ENCODE results near the gene TSHZ3. TPM values are rescaled to one million over a fixed set of nuclear protein-coding genes. Genes with fewer than 3 reads are reported as not detected.

The TSHZ3 gene
- total and polyA plus RNA-seq, 2 of the 8 experiments (the other 6 are each of a cell fraction or from before 2014, with no cell fraction given), result 3.1 to 12.3 TPM

DNA sequence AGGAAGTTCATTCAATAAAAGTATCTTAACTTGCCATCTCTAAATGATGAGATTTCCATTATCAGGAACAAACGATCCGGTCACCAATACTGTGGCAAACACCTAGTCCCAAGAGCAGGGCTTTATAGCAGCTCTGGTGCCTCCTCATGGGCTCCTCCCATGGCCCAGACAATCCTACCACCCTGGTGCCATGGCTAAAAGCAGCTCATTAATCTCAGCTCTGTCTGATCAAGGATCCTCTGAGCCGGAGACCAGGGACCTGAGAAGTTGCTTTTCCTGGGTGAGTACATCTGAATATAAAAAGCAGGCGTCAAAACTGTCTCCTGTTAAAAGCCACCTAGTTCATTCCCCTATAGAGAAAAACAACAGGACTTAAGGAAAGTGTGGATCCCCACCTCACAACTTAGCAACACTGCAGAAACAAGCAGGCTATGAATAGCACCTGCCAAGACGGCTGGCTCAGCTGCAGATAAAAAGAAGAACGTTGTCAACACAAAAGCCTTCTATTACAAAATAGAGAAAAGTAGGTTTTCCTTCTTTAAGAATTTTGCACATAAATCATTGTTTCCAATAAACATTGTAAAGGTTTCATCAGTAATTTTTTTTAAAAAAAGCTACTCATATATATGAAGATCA, 30.3 kb downstream of the TSHZ3 start (continued):
- TF ChIP-seq, protein P1, sequence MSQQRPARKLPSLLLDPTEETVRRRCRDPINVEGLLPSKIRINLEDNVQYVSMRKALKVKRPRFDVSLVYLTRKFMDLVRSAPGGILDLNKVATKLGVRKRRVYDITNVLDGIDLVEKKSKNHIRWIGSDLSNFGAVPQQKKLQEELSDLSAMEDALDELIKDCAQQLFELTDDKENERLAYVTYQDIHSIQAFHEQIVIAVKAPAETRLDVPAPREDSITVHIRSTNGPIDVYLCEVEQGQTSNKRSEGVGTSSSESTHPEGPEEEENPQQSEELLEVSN (IDR thresholded peaks at IDR 0.05), result no peak
- TF ChIP-seq JUN (IDR thresholded peaks at IDR 0.05; ENCODE audit: low read depth, low read length) (no peak), HDAC2 (IDR thresholded peaks at IDR 0.05; ENCODE audit: borderline replicate concordance in 1 of 2, low read depth in 2 of 2, low read length in 2 of 2) (no peak)
